Left ventricle myocardium inferior (tissue), 1 donor: ENCODE results near the gene GCLC. TPM values are rescaled to one million over a fixed set of nuclear protein-coding genes. Genes with fewer than 3 reads are reported as not detected.

ENCODE experiments used
- DNase-seq: peaks from one replicate; pipeline ENCODE4 v3.0.0-alpha.2; 2020
- H3K27ac ChIP-seq: fragments of 200-600 bp; replicated peaks from 2 replicates; pipeline ENCODE4 v1.8.0; 2021
- H3K27me3 ChIP-seq: fragments of 200-600 bp; 2 replicates; pipeline ENCODE4 v1.8.0; 2021; ENCODE audit warnings: low read depth
- H3K36me3 ChIP-seq: fragments of 200-600 bp; 2 replicates; pipeline ENCODE4 v1.8.0; 2021
- H3K4me1 ChIP-seq: fragments of 200-600 bp; 2 replicates; pipeline ENCODE4 v1.8.0; 2021
- H3K4me3 ChIP-seq: fragments of 200-600 bp; 2 replicates; pipeline ENCODE4 v1.8.0; 2021; ENCODE audit warnings: mild to moderate bottlenecking, moderate library complexity
- H3K9me3 ChIP-seq: fragments of 200-600 bp; replicated peaks from 2 replicates; pipeline ENCODE4 v1.8.0; 2021
- CTCF ChIP-seq: fragments of 200-600 bp; IDR thresholded peaks from 2 replicates; pipeline ENCODE4 v1.8.0; 2021; ENCODE audit warnings: antibody characterized with exemption, mild to moderate bottlenecking, borderline replicate concordance
- intact Hi-C: fragments of 100-400 bp; cut with micrococcal nuclease; formaldehyde crosslinking; loops from one replicate; pipeline ENCODE4 v1.11.0; 2022
- total RNA-seq: library from RNA; stranded (reverse); fragmentation: NEBNext Ultra II Directional; extraction: Animal tissue kit (Norgen Biotek cat#: 25700); gene quantifications from one replicate; pipeline ENCODE4 v1.2.1, GENCODE V29; 2021
- donor health status: DM: no; HTN: yes; CAD: no; lungs with severe emphysema.

Gene GCLC
- total RNA-seq, 1 donor from 2014 or later, result 30.3 TPM

GRCh38 chr6:53496797-53497375 lies 48.0 kb downstream of the GCLC start:
- intact Hi-C loops, result no loop called here
- H3K36me3 ChIP-seq, result peaks cover 45% of the 10 kb centered on the region
- TF ChIP-seq CTCF, result no peak
- H3K9me3 ChIP-seq, result no peaks in the 10 kb centered on the region
- no peak overlapping the region for H3K27ac ChIP-seq
- H3K4me3 ChIP-seq, result no peak overlapping the region
- peaks cover 7% of the 10 kb centered on the region for H3K4me1 ChIP-seq
- H3K27me3 ChIP-seq, result no peaks in the 10 kb centered on the region
- no peak for DNase-seq

- Histone ChIP-seq H3K4me1 (peaks cover 7% of the 10 kb centered on the region), H3K4me3 (no peak overlapping the region), H3K9me3 (no peaks in the 10 kb centered on the region), H3K36me3 (peaks cover 36% of the 10 kb centered on the region), H3K27me3 (no peaks in the 10 kb centered on the region), H3K27ac (no peak overlapping the region)
- intact Hi-C loops, result no loop called here
- no peak for TF ChIP-seq CTCF
- no peak for DNase-seq
Measured at GRCh38 chr6:53495506-53496499, 49.1 kb downstream of the GCLC start.

- H3K4me1 ChIP-seq, result peaks cover 7% of the 10 kb centered on the region
- no peak for TF ChIP-seq CTCF
Measured at GRCh38 chr6:53494076-53494475, 50.8 kb downstream of the GCLC start.

GRCh38 chr6:53493635-53494025 lies 51.3 kb downstream of the GCLC start:
- Histone ChIP-seq H3K27ac (no peak overlapping the region), H3K4me3 (peak overlapping the region; percentile 43), H3K4me1 (peaks cover 7% of the 10 kb centered on the region), H3K27me3 (no peaks in the 10 kb centered on the region), H3K9me3 (no peaks in the 10 kb centered on the region), H3K36me3 (peaks cover 15% of the 10 kb centered on the region)
- DNase-seq, result no peak
- no peak for TF ChIP-seq CTCF
- intact Hi-C loops, result loop anchor here (5.0 kb wide), 2 partner anchors 159 to 234 kb away; no protein-coding TSS in a partner anchor

More at GRCh38 chr6:53494076-53494475, 50.8 kb downstream of the GCLC start:
- Histone ChIP-seq H3K27me3 (no peaks in the 10 kb centered on the region), H3K36me3 (peaks cover 19% of the 10 kb centered on the region), H3K27ac (no peak overlapping the region), H3K4me3 (no peak overlapping the region), H3K9me3 (no peaks in the 10 kb centered on the region)
- intact Hi-C loops, result loop anchor here (5.0 kb wide), 2 partner anchors 158 to 233 kb away; no protein-coding TSS in a partner anchor
- no peak for DNase-seq

GRCh38 chr6:53492860-53493634 lies 51.9 kb downstream of the GCLC start:
- intact Hi-C loops, result loop anchor here (5.0 kb wide), 2 partner anchors 159 to 234 kb away; no protein-coding TSS in a partner anchor
- Histone ChIP-seq H3K27me3 (no peaks in the 10 kb centered on the region), H3K9me3 (no peaks in the 10 kb centered on the region), H3K36me3 (peaks cover 9% of the 10 kb centered on the region), H3K27ac (no peak overlapping the region), H3K4me3 (peak overlapping the region; percentile 43), H3K4me1 (peaks cover 7% of the 10 kb centered on the region)
- TF ChIP-seq CTCF, result peak; percentile 84
- no peak for DNase-seq
